OCI-LY3 (cell line): ENCODE data around the gene SUPV3L1.

Experiments used
- H2AFZ ChIP-seq: fragments of 200-600, 300-600 bp; shearing (Covaris generic); 2 replicates; pipeline ENCODE4 v1.6.0; 2014; ENCODE audit warnings: antibody characterized with exemption, low read depth, low read length
- H3K27ac ChIP-seq: fragments of 200-600, 300-600 bp; sonication (generic); 2 replicates; pipeline ENCODE4 v1.5.1; 2014; ENCODE audit warnings: mild to moderate bottlenecking, low read length, moderate library complexity, mixed read lengths
- H3K27me3 ChIP-seq: fragments of 200-600, 300-600 bp; sonication (generic); 2 replicates; pipeline ENCODE4 v1.6.1; 2014; ENCODE audit warnings: low read depth, low read length, mixed read lengths
- H3K36me3 ChIP-seq: fragments of 200-600, 300-600 bp; sonication (generic); replicated peaks from 2 replicates; pipeline ENCODE3; 2014; ENCODE audit warnings: low read depth, low read length, mixed read lengths
- H3K4me1 ChIP-seq: fragments of 300-600, 200-600 bp; sonication (generic); 2 replicates; pipeline ENCODE4 v1.6.1; 2014; ENCODE audit warnings: low read length, mixed read lengths
- H3K4me2 ChIP-seq: fragments of 200-600, 300-600 bp; sonication (generic); 2 replicates; pipeline ENCODE4 v1.6.1; 2014; ENCODE audit warnings: low read length, mixed read lengths
- H3K4me3 ChIP-seq: fragments of 300-600, 200-600 bp; sonication (generic); 2 replicates; pipeline ENCODE4 v1.5.1; 2014; ENCODE audit warnings: antibody characterized with exemption, mild to moderate bottlenecking, low read length, moderate library complexity
- H3K79me2 ChIP-seq: fragments of 300-600, 200-600 bp; shearing (Covaris generic); 2 replicates; pipeline ENCODE4 v1.6.1; 2014; ENCODE audit warnings: mild to moderate bottlenecking, low read length, mixed read lengths
- H3K9ac ChIP-seq: fragments of 300-600, 200-600 bp; shearing (Covaris generic); 2 replicates; pipeline ENCODE4 v1.6.0; 2014; ENCODE audit warnings: mild to moderate bottlenecking, low read length, moderate library complexity
- H3K9me3 ChIP-seq: fragments of 200-600, 300-600 bp; shearing (Covaris generic); 2 replicates; pipeline ENCODE4 v1.6.1; 2014; ENCODE audit warnings: low read length, mixed read lengths; ENCODE audit not compliant: insufficient read depth
- H4K20me1 ChIP-seq: fragments of 200-600, 300-600 bp; sonication (generic); 2 replicates; pipeline ENCODE4 v1.6.1; 2016; ENCODE audit warnings: low read length, mixed read lengths; ENCODE audit not compliant: insufficient read depth
- CTCF ChIP-seq: fragments of 200-600, 300-600 bp; sonication (generic); IDR thresholded peaks from 2 replicates; pipeline ENCODE4 v1.5.1; 2014; ENCODE audit warnings: antibody characterized with exemption, low read length, low read depth
- EZH2phosphoT487 ChIP-seq: fragments of 200-600 bp; shearing (Covaris generic); IDR thresholded peaks from 2 replicates; pipeline ENCODE4 v1.6.1; 2018; ENCODE audit warnings: antibody characterized with exemption, mixed run types, low read depth

SUPV3L1 gene

GRCh38 chr10:69151984-69152383 is 28.1 kb upstream of the SUPV3L1 start:
- Histone ChIP-seq H3K4me1 (no peaks in the 10 kb centered on the region), H3K4me2 (no peak overlapping the region), H3K79me2 (no peaks in the 10 kb centered on the region), H3K27me3 (no peaks in the 10 kb centered on the region), H2AFZ (no peak overlapping the region), H3K9me3 (no peaks in the 10 kb centered on the region), H3K4me3 (no peak overlapping the region), H3K9ac (no peak overlapping the region), H3K36me3 (no peaks in the 10 kb centered on the region), H4K20me1 (no peaks in the 10 kb centered on the region), H3K27ac (no peak overlapping the region)
- TF ChIP-seq EZH2phosphoT487 (no peak), CTCF (no peak)

GRCh38 chr10:69153227-69153626 is 26.8 kb upstream of the SUPV3L1 start:
- Histone ChIP-seq H3K9ac (no peak overlapping the region), H2AFZ (no peak overlapping the region), H3K9me3 (no peaks in the 10 kb centered on the region), H3K79me2 (no peaks in the 10 kb centered on the region), H3K27ac (no peak overlapping the region), H3K4me2 (no peak overlapping the region), H4K20me1 (no peaks in the 10 kb centered on the region), H3K36me3 (no peaks in the 10 kb centered on the region), H3K4me1 (no peaks in the 10 kb centered on the region), H3K27me3 (no peaks in the 10 kb centered on the region), H3K4me3 (no peak overlapping the region)
- TF ChIP-seq CTCF (no peak), EZH2phosphoT487 (no peak)

GRCh38 chr10:69160809-69161241 is 19.2 kb upstream of the SUPV3L1 start:
- TF ChIP-seq EZH2phosphoT487, result no peak
- TF ChIP-seq CTCF, result no peak
- Histone ChIP-seq H3K4me3 (no peak overlapping the region), H3K9me3 (no peaks in the 10 kb centered on the region), H4K20me1 (no peaks in the 10 kb centered on the region), H3K9ac (no peak overlapping the region), H2AFZ (no peak overlapping the region), H3K27me3 (no peaks in the 10 kb centered on the region), H3K36me3 (no peaks in the 10 kb centered on the region), H3K27ac (no peak overlapping the region), H3K4me2 (no peak overlapping the region), H3K79me2 (no peaks in the 10 kb centered on the region), H3K4me1 (no peaks in the 10 kb centered on the region)

- no peak for TF ChIP-seq CTCF
- TF ChIP-seq EZH2phosphoT487, result no peak
- Histone ChIP-seq H3K27me3 (no peaks in the 10 kb centered on the region), H3K36me3 (no peaks in the 10 kb centered on the region), H3K4me3 (no peak overlapping the region), H3K4me1 (peaks cover 7% of the 10 kb centered on the region), H3K9ac (no peak overlapping the region), H3K9me3 (no peaks in the 10 kb centered on the region), H3K79me2 (no peaks in the 10 kb centered on the region), H3K4me2 (no peak overlapping the region), H3K27ac (no peak overlapping the region), H4K20me1 (no peaks in the 10 kb centered on the region), H2AFZ (no peak overlapping the region)
Observed at GRCh38 chr10:69168493-69168892, 11.5 kb upstream of the SUPV3L1 start.
